Progenitor cell of endocrine pancreas (in vitro differentiated cells): ENCODE data around the gene CPS1. TPM values are rescaled to one million over a fixed set of nuclear protein-coding genes. Genes with fewer than 3 reads are reported as not detected.

Experiments used
- DNase-seq: peaks from one replicate; pipeline ENCODE4 v3.0.0; 2021; ENCODE audit warnings: low spot score; ENCODE audit not compliant: unreplicated experiment
- H3K27ac Mint-ChIP-seq: 2 replicates; pipeline ENCODE4 v1.8.0; 2021; ENCODE audit warnings: mild to moderate bottlenecking, moderate library complexity, mixed read lengths
- H3K27me3 Mint-ChIP-seq: 2 replicates; pipeline ENCODE4 v1.8.0; 2021; ENCODE audit warnings: mixed read lengths
- H3K36me3 Mint-ChIP-seq: 2 replicates; pipeline ENCODE4 v1.8.0; 2022; ENCODE audit warnings: mixed read lengths; ENCODE audit not compliant: insufficient read depth
- H3K4me1 Mint-ChIP-seq: 2 replicates; pipeline ENCODE4 v1.8.0; 2021; ENCODE audit warnings: low read depth, mixed read lengths
- H3K4me3 Mint-ChIP-seq: 2 replicates; pipeline ENCODE4 v1.8.0; 2021; ENCODE audit warnings: low read depth, mild to moderate bottlenecking, moderate library complexity, mixed read lengths
- H3K9me3 Mint-ChIP-seq: 2 replicates; pipeline ENCODE4 v1.8.0; 2021; ENCODE audit warnings: low read depth, mixed read lengths
- CTCF ChIP-seq: fragments of 200-600 bp; sonication (generic); IDR thresholded peaks from one replicate; pipeline ENCODE4 v1.5.0; 2021; ENCODE audit warnings: antibody characterized with exemption, mild to moderate bottlenecking; ENCODE audit not compliant: unreplicated experiment
- total RNA-seq: library from RNA; stranded (reverse); gene quantifications from 2 replicates; pipeline ENCODE4 v1.2.1, GENCODE V29; 2021

Gene CPS1
- total RNA-seq, 1 donor from 2014 or later, result 4.9 TPM

DNA sequence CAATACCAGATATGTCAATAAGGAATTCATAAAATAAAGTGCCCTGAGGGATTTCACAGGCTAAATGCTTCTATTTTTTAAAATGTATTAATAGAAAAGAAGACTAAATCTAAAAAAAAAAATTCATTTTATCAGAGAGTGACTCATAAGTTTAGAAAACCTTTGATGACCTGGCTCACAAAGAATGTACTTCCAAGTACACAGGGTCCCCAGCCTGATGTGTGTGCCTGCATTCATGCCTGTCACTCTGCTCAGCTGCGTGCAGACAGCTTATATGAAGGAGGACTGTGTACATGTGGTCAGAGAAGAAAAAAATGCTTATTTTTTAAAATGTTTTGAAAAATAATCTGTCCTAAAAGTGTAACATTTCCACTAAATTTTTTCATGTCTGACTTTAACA lies 3.0 kb upstream of the CPS1 start:
- Mint-ChIP-seq H3K4me1 (peaks cover 8% of the 10 kb centered on the region), H3K4me3 (no peak overlapping the region), H3K27me3 (no peaks in the 10 kb centered on the region), H3K27ac (no peak overlapping the region), H3K9me3 (no peaks in the 10 kb centered on the region), H3K36me3 (no peaks in the 10 kb centered on the region)
- no peak for TF ChIP-seq CTCF
- no peak for DNase-seq

- Mint-ChIP-seq H3K4me1 (peaks cover 8% of the 10 kb centered on the region), H3K36me3 (no peaks in the 10 kb centered on the region), H3K4me3 (no peak overlapping the region), H3K9me3 (no peaks in the 10 kb centered on the region), H3K27me3 (no peaks in the 10 kb centered on the region), H3K27ac (no peak overlapping the region)
- no peak for DNase-seq
- no peak for TF ChIP-seq CTCF
Observed at GRCh38 chr2:210555555-210555954, 844 bp upstream of the CPS1 start.

DNA sequence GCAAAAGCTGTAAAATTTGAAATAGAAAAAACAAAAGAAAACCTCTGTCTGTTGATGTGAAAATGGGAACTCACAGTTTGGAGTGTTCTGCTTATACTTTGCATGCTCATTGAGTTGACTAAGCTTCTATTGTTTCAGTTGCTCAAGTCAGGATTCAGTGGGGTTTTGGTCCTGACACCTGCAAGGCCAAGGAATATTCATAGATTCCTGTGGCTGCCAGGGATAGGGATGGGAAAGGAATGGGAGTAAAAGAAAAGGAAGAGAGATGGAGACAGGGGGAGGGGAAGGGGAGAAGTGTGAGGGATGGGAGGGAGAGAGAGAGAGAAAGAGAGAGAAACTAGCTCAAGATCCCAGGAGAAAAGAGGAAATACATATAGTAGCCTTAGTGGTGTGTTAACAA lies 1.3 kb downstream of the CPS1 start:
- DNase-seq, result no peak
- no peak overlapping the region for H3K4me3 Mint-ChIP-seq
- H3K27me3 Mint-ChIP-seq, result no peaks in the 10 kb centered on the region
- no peak overlapping the region for H3K27ac Mint-ChIP-seq
- H3K9me3 Mint-ChIP-seq, result no peaks in the 10 kb centered on the region
- no peaks in the 10 kb centered on the region for H3K36me3 Mint-ChIP-seq
- no peak for TF ChIP-seq CTCF
- peaks cover 7% of the 10 kb centered on the region for H3K4me1 Mint-ChIP-seq

GRCh38 chr2:210558708-210559107 lies 2.3 kb downstream of the CPS1 start:
- no peak for DNase-seq
- H3K9me3 Mint-ChIP-seq, result no peaks in the 10 kb centered on the region
- peaks cover 3% of the 10 kb centered on the region for H3K4me1 Mint-ChIP-seq
- H3K27ac Mint-ChIP-seq, result no peak overlapping the region
- H3K36me3 Mint-ChIP-seq, result no peaks in the 10 kb centered on the region
- no peaks in the 10 kb centered on the region for H3K27me3 Mint-ChIP-seq
- no peak overlapping the region for H3K4me3 Mint-ChIP-seq
- TF ChIP-seq CTCF, result no peak

- H3K4me1 Mint-ChIP-seq, result peaks cover 3% of the 10 kb centered on the region
Observed at GRCh38 chr2:210559182-210559581, 2.8 kb downstream of the CPS1 start.

More at GRCh38 chr2:210559182-210559581, 2.8 kb downstream of the CPS1 start:
- no peak for DNase-seq
- no peak overlapping the region for H3K27ac Mint-ChIP-seq
- no peak for TF ChIP-seq CTCF
- H3K9me3 Mint-ChIP-seq, result no peaks in the 10 kb centered on the region
- H3K27me3 Mint-ChIP-seq, result no peaks in the 10 kb centered on the region
- H3K36me3 Mint-ChIP-seq, result no peaks in the 10 kb centered on the region
- H3K4me3 Mint-ChIP-seq, result no peak overlapping the region
